Measurements from ENCODE around the gene PTPRK. TPM values are rescaled to one million over a fixed set of nuclear protein-coding genes. Genes with fewer than 3 reads are reported as not detected.

PTPRK gene
- total RNA-seq, 1 donor from 2014 or later, result 4.2 TPM

DNA sequence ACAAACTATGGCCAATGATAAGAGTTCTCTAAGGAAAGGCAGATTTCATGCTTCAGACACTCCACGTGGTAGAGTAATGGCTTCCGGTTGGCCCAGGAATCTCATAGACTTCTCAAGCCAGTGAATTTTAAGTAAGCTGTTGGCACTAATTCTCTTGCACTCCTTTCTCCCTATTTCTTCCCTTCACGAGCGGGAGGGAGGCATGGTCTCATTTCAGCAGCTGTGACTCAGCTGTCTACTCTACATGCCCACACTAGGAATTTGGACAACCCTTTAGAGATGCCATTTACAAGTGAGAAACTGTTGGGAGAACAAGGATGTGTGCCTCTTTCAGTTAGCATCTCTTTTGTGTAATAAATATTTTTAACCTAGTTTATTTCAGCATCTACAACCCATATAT is 107.7 kb downstream of the PTPRK start:
- no peak overlapping the region for H3K27ac Mint-ChIP-seq
- H3K4me1 Mint-ChIP-seq (ENCODE audit: low read depth), result no peaks in the 10 kb centered on the region
- no peak overlapping the region for H3K4me3 Mint-ChIP-seq (ENCODE audit: low read depth)
- no peaks in the 10 kb centered on the region for H3K27me3 Mint-ChIP-seq (ENCODE audit: low read depth)
- intact Hi-C loops (cut with micrococcal nuclease), result no loop called here
- H3K9me3 Mint-ChIP-seq, result no peaks in the 10 kb centered on the region
- DNase-seq (ENCODE audit: low spot score), result no peak
- no peaks in the 10 kb centered on the region for H3K36me3 Mint-ChIP-seq (ENCODE audit: low read depth)

DNA sequence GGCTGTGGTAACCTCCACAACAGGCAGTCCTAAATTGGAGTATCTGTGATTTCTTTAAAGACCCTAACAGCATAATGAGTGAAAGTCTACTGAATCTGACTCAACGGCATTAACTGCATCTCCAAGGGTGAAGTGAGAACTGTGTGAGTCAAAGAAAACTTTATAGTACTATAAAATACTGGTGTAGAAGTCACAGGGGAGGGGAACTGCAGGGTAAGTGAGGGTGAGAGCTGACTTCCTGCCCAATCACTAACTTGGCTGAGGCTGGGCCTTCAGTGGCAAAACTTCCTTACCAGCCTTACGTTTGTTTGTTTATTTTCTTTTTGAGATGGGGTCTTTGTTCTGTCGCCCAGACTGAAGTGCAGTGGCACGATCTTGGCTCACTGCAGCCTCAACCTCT is 109.8 kb downstream of the PTPRK start:
- H3K36me3 Mint-ChIP-seq (ENCODE audit: low read depth), result no peaks in the 10 kb centered on the region
- H3K4me1 Mint-ChIP-seq (ENCODE audit: low read depth), result no peaks in the 10 kb centered on the region
- DNase-seq (ENCODE audit: low spot score), result no peak
- H3K27me3 Mint-ChIP-seq (ENCODE audit: low read depth), result no peaks in the 10 kb centered on the region
- intact Hi-C loops (cut with micrococcal nuclease), result no loop called here
- no peaks in the 10 kb centered on the region for H3K9me3 Mint-ChIP-seq
- no peak overlapping the region for H3K27ac Mint-ChIP-seq
- no peak overlapping the region for H3K4me3 Mint-ChIP-seq (ENCODE audit: low read depth)

DNA sequence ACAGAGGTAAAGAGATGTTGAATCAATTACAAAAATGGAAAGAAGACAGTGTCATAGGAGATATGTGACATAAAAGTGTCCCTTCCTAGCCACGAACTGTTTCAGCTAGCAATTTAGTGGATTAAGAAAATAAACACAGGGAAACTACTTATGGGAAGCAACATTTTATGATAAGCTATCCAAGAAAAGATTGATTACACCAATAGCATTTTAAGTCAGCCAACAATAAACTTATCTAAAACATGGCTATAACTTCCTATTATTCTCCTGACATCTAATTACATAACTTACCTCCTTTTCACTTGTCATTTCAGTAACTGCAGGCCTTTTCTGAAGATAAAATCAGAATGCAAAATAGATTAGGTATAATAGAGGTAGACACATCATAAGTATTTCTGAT is 111.4 kb downstream of the PTPRK start:
- Mint-ChIP-seq H3K4me3 (ENCODE audit: low read depth) (no peak overlapping the region), H3K27me3 (ENCODE audit: low read depth) (no peaks in the 10 kb centered on the region), H3K9me3 (no peaks in the 10 kb centered on the region), H3K4me1 (ENCODE audit: low read depth) (peaks cover 2% of the 10 kb centered on the region), H3K36me3 (ENCODE audit: low read depth) (no peaks in the 10 kb centered on the region), H3K27ac (no peak overlapping the region)
- DNase-seq (ENCODE audit: low spot score), result no peak
- intact Hi-C loops (cut with micrococcal nuclease), result no loop called here

DNA sequence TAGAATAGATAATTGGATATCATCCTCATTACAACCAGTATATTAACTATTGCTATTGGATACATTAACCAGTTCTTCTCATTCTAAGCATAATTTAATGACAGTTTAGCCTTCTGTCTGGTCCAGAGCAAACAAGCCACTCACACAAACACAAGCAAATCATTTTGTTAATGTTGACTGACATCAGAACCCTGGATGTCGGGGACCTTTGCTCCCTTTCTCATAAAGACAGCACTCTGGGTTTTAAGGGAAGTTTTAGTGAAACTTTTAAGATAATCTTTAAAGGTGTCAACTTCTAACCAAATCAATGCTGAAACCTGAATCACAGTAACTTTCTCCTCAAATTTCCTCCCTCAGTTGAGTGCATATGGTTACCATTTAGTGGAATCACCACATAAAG is 113.9 kb downstream of the PTPRK start:
- no peaks in the 10 kb centered on the region for H3K36me3 Mint-ChIP-seq (ENCODE audit: low read depth)
- no peak for DNase-seq (ENCODE audit: low spot score)
- H3K27me3 Mint-ChIP-seq (ENCODE audit: low read depth), result no peaks in the 10 kb centered on the region
- no peak overlapping the region for H3K4me3 Mint-ChIP-seq (ENCODE audit: low read depth)
- no peaks in the 10 kb centered on the region for H3K9me3 Mint-ChIP-seq
- H3K4me1 Mint-ChIP-seq (ENCODE audit: low read depth), result peaks cover 2% of the 10 kb centered on the region
- intact Hi-C loops (cut with micrococcal nuclease), result no loop called here
- no peak overlapping the region for H3K27ac Mint-ChIP-seq

DNA sequence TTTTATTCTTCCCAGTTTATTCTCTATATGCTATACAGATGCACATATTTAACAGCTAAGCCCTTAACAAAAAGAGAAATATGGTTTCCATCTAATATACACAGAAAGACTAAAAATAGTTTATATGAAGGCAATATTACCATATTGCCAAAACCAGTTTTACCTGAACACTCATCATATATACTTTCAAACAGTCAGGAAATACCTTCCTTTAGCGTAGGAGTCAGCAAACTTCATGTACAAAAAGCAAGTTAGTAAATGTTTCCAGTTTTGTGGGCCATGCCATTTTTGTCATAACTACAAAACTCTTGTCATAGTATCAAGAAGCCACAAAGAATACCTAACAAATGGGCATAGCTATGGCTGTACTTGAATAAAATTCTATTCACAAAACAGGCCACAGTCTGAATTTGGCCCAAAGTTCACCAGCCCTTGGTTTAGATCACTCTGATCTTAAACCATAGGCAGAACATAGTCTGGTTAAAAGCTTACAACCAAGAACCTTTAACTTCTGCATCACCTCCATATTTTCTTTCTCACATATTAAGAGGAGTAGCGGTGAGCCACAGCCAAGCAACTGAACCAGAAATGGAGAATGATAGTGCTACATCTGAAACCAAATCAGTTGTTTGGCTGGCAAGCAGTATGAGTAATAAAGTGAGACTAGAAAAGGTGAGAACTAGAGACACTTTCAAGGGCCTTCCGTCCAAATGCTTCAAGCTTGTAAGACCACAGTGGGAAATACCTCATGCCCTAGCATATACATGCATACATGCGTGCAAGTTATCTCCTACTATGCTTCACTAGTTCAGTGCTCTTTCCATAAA is 116.6 kb downstream of the PTPRK start:
- no peak for DNase-seq (ENCODE audit: low spot score)
- no peak overlapping the region for H3K4me3 Mint-ChIP-seq (ENCODE audit: low read depth)
- peaks cover 2% of the 10 kb centered on the region for H3K4me1 Mint-ChIP-seq (ENCODE audit: low read depth)
- H3K9me3 Mint-ChIP-seq, result no peaks in the 10 kb centered on the region
- H3K36me3 Mint-ChIP-seq (ENCODE audit: low read depth), result no peaks in the 10 kb centered on the region
- no peaks in the 10 kb centered on the region for H3K27me3 Mint-ChIP-seq (ENCODE audit: low read depth)
- intact Hi-C loops (cut with micrococcal nuclease), result no loop called here
- no peak overlapping the region for H3K27ac Mint-ChIP-seq

DNA sequence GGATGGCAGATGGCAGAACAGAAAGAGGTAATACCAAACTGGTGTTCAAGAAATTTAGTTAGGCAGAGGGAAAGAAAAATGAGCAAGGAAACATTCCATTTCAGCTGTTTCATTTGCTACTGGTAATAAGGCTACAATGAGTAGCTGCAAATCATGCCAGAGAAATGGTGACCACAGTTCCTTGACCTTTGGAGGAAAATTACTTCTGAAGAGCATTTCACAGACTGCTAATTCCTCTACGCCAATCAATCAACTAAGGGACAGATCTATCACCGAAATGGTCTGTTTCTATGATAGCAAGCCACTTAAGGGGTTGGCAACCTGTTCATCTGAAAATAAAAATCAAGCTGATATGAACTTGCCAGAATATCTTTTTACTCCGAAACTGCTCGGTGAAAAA is 119.5 kb downstream of the PTPRK start:
- peaks cover 2% of the 10 kb centered on the region for H3K4me1 Mint-ChIP-seq (ENCODE audit: low read depth)
- no peaks in the 10 kb centered on the region for H3K27me3 Mint-ChIP-seq (ENCODE audit: low read depth)
- no peaks in the 10 kb centered on the region for H3K9me3 Mint-ChIP-seq
- no peak for DNase-seq (ENCODE audit: low spot score)
- H3K36me3 Mint-ChIP-seq (ENCODE audit: low read depth), result no peaks in the 10 kb centered on the region
- no peak overlapping the region for H3K27ac Mint-ChIP-seq
- no peak overlapping the region for H3K4me3 Mint-ChIP-seq (ENCODE audit: low read depth)
- intact Hi-C loops (cut with micrococcal nuclease), result no loop called here

DNA sequence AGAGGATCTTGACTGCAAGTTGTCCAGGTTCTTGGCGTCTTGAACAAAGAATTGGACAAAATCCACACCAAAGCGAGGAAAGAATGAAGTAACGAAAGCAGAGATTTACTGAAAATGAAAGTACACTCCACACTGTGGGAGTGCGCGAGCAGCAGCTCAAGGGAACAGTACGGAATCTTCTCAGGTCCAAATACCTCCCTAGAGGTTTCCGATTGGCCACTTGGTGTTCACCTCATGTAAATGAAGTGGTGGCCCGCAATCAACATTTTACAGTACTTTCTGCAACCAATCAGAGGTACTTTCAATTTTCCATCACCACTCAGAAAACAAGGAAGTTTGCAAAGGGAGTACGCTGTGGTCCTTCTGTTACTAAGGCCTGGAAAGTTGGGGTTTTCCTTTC is 122.4 kb downstream of the PTPRK start:
- no peaks in the 10 kb centered on the region for H3K27me3 Mint-ChIP-seq (ENCODE audit: low read depth)
- no peaks in the 10 kb centered on the region for H3K36me3 Mint-ChIP-seq (ENCODE audit: low read depth)
- no peak overlapping the region for H3K27ac Mint-ChIP-seq
- intact Hi-C loops (cut with micrococcal nuclease), result no loop called here
- no peak overlapping the region for H3K4me3 Mint-ChIP-seq (ENCODE audit: low read depth)
- DNase-seq (ENCODE audit: low spot score), result no peak
- no peaks in the 10 kb centered on the region for H3K9me3 Mint-ChIP-seq
- no peaks in the 10 kb centered on the region for H3K4me1 Mint-ChIP-seq (ENCODE audit: low read depth)

DNA sequence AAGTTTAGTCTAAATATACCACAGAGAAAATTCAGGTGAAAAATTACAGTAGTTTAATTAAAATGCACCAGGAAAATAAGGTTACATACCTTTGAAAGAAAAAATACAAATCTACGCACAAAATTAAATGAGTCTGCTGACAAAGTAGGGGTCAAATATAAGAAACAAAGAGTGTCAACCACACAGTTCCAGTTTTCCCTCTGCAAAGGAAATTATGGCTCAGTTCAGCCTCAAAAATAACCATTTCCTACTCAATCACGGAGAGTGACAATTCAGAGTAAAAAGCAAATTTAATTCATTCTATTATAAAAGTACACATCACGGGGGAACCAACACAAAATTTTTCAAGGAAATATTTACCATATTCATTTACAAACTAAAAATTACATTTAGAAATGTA is 124.8 kb downstream of the PTPRK start:
- Mint-ChIP-seq H3K4me1 (ENCODE audit: low read depth) (no peaks in the 10 kb centered on the region), H3K27me3 (ENCODE audit: low read depth) (no peaks in the 10 kb centered on the region), H3K36me3 (ENCODE audit: low read depth) (no peaks in the 10 kb centered on the region), H3K4me3 (ENCODE audit: low read depth) (no peak overlapping the region), H3K27ac (no peak overlapping the region), H3K9me3 (no peaks in the 10 kb centered on the region)
- DNase-seq (ENCODE audit: low spot score), result no peak
- intact Hi-C loops (cut with micrococcal nuclease), result no loop called here

DNA sequence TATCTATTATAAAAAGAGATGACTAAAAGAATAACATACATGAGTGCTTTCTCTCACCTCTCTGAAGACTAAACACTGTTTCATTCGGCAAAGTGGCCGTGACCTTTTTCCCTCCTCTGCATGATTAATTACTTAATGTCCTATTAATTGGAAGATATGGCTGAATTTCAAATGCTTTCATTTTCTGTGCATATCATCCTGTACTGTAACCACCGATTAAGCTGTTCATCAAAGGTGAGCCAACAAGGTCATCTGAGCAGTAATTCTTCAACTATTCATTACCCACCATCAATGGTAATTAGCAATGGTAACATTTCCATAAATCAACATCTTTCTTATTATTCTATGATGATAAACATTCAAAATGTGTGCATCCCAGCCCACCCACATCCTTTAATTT is 125.2 kb downstream of the PTPRK start:
- Mint-ChIP-seq H3K36me3 (ENCODE audit: low read depth) (no peaks in the 10 kb centered on the region), H3K9me3 (no peaks in the 10 kb centered on the region), H3K4me1 (ENCODE audit: low read depth) (no peaks in the 10 kb centered on the region), H3K27me3 (ENCODE audit: low read depth) (no peaks in the 10 kb centered on the region), H3K27ac (no peak overlapping the region), H3K4me3 (ENCODE audit: low read depth) (no peak overlapping the region)
- DNase-seq (ENCODE audit: low spot score), result no peak
- intact Hi-C loops (cut with micrococcal nuclease), result no loop called here

DNA sequence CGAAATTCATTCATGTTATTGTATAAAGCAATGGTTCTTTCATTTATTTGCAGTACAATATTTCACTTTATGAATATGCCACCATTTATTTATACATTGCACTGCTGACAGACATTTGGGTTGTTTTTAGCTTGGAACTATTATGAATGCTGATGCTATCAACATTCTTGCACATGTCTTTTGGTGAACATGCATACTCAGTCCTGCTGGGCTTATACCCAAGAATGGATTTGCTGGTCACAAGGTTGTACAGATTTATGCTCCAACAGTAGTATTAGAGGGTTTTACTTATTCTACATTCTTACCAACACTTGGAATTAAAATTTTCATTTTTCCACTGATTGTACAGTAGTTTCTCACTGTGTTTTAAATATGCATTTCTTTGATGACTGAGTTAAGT is 126.2 kb downstream of the PTPRK start:
- no peaks in the 10 kb centered on the region for H3K4me1 Mint-ChIP-seq (ENCODE audit: low read depth)
- intact Hi-C loops (cut with micrococcal nuclease), result no loop called here
- no peaks in the 10 kb centered on the region for H3K36me3 Mint-ChIP-seq (ENCODE audit: low read depth)
- H3K27ac Mint-ChIP-seq, result no peak overlapping the region
- no peak overlapping the region for H3K4me3 Mint-ChIP-seq (ENCODE audit: low read depth)
- H3K27me3 Mint-ChIP-seq (ENCODE audit: low read depth), result no peaks in the 10 kb centered on the region
- DNase-seq (ENCODE audit: low spot score), result no peak
- H3K9me3 Mint-ChIP-seq, result no peaks in the 10 kb centered on the region

DNA sequence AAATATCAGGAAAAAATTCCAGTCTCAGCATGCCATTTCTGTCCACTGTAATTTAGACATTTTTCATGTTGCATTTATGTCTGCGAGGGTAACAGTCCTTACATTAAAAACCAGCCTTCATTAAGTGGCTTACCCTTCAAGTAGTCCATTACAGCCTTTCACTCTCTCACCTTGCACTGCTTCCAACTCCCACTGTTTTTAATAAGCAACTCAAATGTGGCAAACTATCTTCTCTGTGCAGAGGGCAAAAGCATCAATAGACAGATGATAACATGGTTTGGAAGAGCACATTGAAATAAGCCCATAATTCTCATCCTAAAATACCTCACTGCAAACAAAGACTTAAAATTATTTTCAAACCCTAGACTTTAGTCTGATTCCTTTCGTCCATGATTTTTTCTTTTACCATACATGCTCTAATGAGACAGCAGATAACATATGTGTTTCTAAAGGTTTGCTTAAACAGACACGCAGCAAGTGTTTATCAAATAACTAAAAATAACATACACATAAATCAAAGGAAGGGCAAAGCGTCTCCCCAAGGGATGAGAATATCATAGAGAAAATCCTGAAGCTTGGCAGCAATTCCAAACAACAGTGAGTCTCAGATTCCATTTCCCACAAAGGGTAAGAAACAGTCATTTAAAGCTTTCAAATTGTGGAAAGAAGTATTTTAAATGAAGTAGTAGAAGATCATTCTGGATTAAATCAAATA is 130.4 kb downstream of the PTPRK start:
- no peaks in the 10 kb centered on the region for H3K9me3 Mint-ChIP-seq
- no peak overlapping the region for H3K27ac Mint-ChIP-seq
- intact Hi-C loops (cut with micrococcal nuclease), result no loop called here
- no peak for DNase-seq (ENCODE audit: low spot score)
- H3K36me3 Mint-ChIP-seq (ENCODE audit: low read depth), result no peaks in the 10 kb centered on the region
- H3K4me3 Mint-ChIP-seq (ENCODE audit: low read depth), result no peak overlapping the region
- no peaks in the 10 kb centered on the region for H3K4me1 Mint-ChIP-seq (ENCODE audit: low read depth)
- H3K27me3 Mint-ChIP-seq (ENCODE audit: low read depth), result no peaks in the 10 kb centered on the region

DNA sequence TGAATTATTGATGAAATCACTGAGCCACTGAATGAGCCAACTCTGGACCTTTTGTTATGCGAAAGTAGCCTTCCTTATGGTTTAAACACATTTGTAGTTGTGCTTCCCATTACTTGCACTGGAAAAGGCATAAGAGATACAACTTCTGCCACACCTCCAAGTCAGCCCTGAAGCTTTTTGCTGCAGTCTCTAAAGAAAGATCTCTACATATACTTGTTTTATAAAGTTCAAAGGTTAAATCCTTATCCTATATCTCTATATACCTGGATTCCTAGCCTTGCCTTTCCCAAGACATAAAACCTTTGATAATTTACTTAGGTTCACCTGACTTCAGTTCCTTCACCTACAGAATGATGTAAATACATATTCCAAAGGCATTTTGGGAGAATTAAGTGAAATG is 132.0 kb downstream of the PTPRK start:
- Mint-ChIP-seq H3K27me3 (ENCODE audit: low read depth) (no peaks in the 10 kb centered on the region), H3K4me1 (ENCODE audit: low read depth) (no peaks in the 10 kb centered on the region), H3K27ac (no peak overlapping the region), H3K9me3 (no peaks in the 10 kb centered on the region), H3K4me3 (ENCODE audit: low read depth) (no peak overlapping the region), H3K36me3 (ENCODE audit: low read depth) (no peaks in the 10 kb centered on the region)
- DNase-seq (ENCODE audit: low spot score), result no peak
- intact Hi-C loops (cut with micrococcal nuclease), result no loop called here

DNA sequence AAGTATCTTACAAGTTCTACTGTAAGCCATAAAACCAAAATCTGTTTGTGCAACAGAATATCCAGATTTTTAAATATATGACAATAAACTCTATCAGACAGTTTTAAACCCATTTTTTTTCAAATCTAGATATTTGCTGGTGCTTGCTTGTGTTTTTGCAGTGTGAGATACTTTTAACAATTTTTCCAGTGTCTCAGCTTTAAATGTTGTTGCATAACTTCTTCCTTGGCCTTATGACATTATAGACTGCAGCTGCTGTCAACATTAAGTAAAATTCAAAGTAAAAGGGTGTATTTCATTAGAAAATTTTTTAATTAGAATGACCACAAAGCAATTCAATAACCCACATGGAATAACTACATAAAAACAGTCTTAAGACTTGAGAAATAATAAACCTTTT is 139.5 kb downstream of the PTPRK start:
- H3K9me3 Mint-ChIP-seq, result peaks cover 12% of the 10 kb centered on the region
- no peaks in the 10 kb centered on the region for H3K36me3 Mint-ChIP-seq (ENCODE audit: low read depth)
- intact Hi-C loops (cut with micrococcal nuclease), result no loop called here
- no peak overlapping the region for H3K27ac Mint-ChIP-seq
- H3K4me1 Mint-ChIP-seq (ENCODE audit: low read depth), result no peaks in the 10 kb centered on the region
- H3K27me3 Mint-ChIP-seq (ENCODE audit: low read depth), result no peaks in the 10 kb centered on the region
- DNase-seq (ENCODE audit: low spot score), result no peak
- no peak overlapping the region for H3K4me3 Mint-ChIP-seq (ENCODE audit: low read depth)
